K562 (cell line): Measurements from ENCODE around the gene GOLGA6L1. TPM values are rescaled to one million over a fixed set of nuclear protein-coding genes. Genes with fewer than 3 reads are reported as not detected.

Experiments
- ATAC-seq: fragments of 200-7000 bp; cut with Tn5 transposase; 3 replicates; pipeline ENCODE4 v1.9.1; 2020; ENCODE audit warnings: moderate library complexity
- BruUV-seq: library from RNA; stranded (reverse); fragments of 400-500 nt; replicated peaks from 2 replicates; lab custom pipeline; 2021; lab: Mats Ljungman, UMichigan
- CTCF ChIA-PET: fragments of 300-600 bp; formaldehyde crosslinking; extraction: SDS; loops from one replicate; lab custom pipeline; 2021; ENCODE audit warnings: low intra/inter-chr PET ratio; lab: Yijun Ruan, JAX
- POLR2A ChIA-PET: fragments of 300-600, 350-650 bp; sonication (Branson Sonifier 250); formaldehyde crosslinking; extraction: SDS; loops from one replicate; lab custom pipeline; 2021; ENCODE audit warnings: antibody characterized with exemption, inconsistent platforms; lab: Yijun Ruan, JAX
- DNase-seq, 4 experiments: peaks; one replicate each; pipeline versions ENCODE4 v3.0.0 to v3.0.0-alpha.2; 2011 to 2018; ENCODE audit warnings: low spot score in 3 of 4, mixed read lengths in 3 of 4; ENCODE audit errors: extremely low read depth in 1 of 4
- FAIRE-seq: peaks from 2 replicates; lab custom pipeline; 2011; peaks lifted over from hg19 to GRCh38; lab: Jason Lieb, UNC
- H2AFZ ChIP-seq: 2 replicates; pipeline ENCODE4 v1.6.0; 2011; ENCODE audit warnings: low read depth, low read length, control low read depth, inconsistent platforms
- H3K27ac ChIP-seq: fragments of 200-600 bp; 3 replicates; pipeline ENCODE4 v1.8.0; 2011; ENCODE audit warnings: low read depth, mild to moderate bottlenecking, control low read depth, inconsistent platforms, low read length, moderate library complexity, mixed read lengths; ENCODE audit errors: extremely low read depth
- H3K27me3 ChIP-seq, 2 experiments: fragments of 300-600 bp in 1 of 2; 2 replicates in 1 of 2; 3 replicates in 1 of 2; pipeline versions ENCODE4 v1.6.0 to v1.8.0; 2011; ENCODE audit warnings: inconsistent platforms in 2 of 2, low read length in 2 of 2, mild to moderate bottlenecking in 1 of 2, mixed read lengths in 1 of 2, moderate library complexity in 1 of 2; ENCODE audit not compliant: control insufficient read depth in 2 of 2, insufficient read depth in 2 of 2
- H3K36me3 ChIP-seq: fragments of 300-600 bp; 3 replicates; pipeline ENCODE4 v1.8.0; 2011; ENCODE audit warnings: mild to moderate bottlenecking, low read length, inconsistent platforms; ENCODE audit not compliant: control insufficient read depth, insufficient read depth
- H3K4me1 ChIP-seq, 2 experiments: fragments of 200-600 bp in 1 of 2; replicated peaks in 1 of 2; 2 replicates in 1 of 2; 3 replicates in 1 of 2; pipeline versions ENCODE4 v1.5.1 to v1.8.0; 2011; ENCODE audit warnings: inconsistent platforms in 2 of 2, low read length in 2 of 2, mild to moderate bottlenecking in 1 of 2, mixed read lengths in 1 of 2, moderate library complexity in 1 of 2; ENCODE audit not compliant: control insufficient read depth in 2 of 2, insufficient read depth in 2 of 2
- H3K4me2 ChIP-seq: 2 replicates; pipeline ENCODE4 v1.6.1; 2011; ENCODE audit warnings: low read length, control low read depth, inconsistent platforms, mixed read lengths; ENCODE audit not compliant: insufficient read depth
- H3K4me3 ChIP-seq: fragments of 200-600 bp; sonication (generic), shearing (Covaris generic); 2 replicates; pipeline ENCODE4 v1.5.1; 2016; ENCODE audit warnings: control low read depth, inconsistent platforms
- H3K79me2 ChIP-seq: fragments of 200-600 bp; 3 replicates; pipeline ENCODE4 v1.8.0; 2011; ENCODE audit warnings: low read length, inconsistent platforms; ENCODE audit not compliant: control insufficient read depth, insufficient read depth
- H3K9ac ChIP-seq, 2 experiments: 2 replicates each; pipeline versions ENCODE4 v1.6.0 to v1.6.1; 2011; ENCODE audit warnings: low read depth in 2 of 2, low read length in 2 of 2, control low read depth in 1 of 2, inconsistent platforms in 1 of 2, mild to moderate bottlenecking in 1 of 2, mixed read lengths in 1 of 2; ENCODE audit not compliant: insufficient read depth in 1 of 2
- H3K9me1 ChIP-seq: one replicate; pipeline ENCODE4 v1.6.0; 2011; ENCODE audit warnings: inconsistent platforms, mild to moderate bottlenecking, low read length, moderate library complexity; ENCODE audit not compliant: control insufficient read depth, insufficient read depth
- H3K9me3 ChIP-seq: replicated peaks from 2 replicates; pipeline ENCODE4 v1.5.1; 2011; ENCODE audit warnings: low read depth, low read length, inconsistent platforms; ENCODE audit not compliant: control insufficient read depth, insufficient read depth
- H4K20me1 ChIP-seq: replicated peaks from 2 replicates; pipeline ENCODE4 v1.6.1; 2011; ENCODE audit warnings: low read length, inconsistent platforms, mixed read lengths; ENCODE audit not compliant: control insufficient read depth, insufficient read depth
- CEBPB ChIP-seq: fragments of 450-650 bp; IDR thresholded peaks from 2 replicates; pipeline ENCODE4 v1.6.1; 2016; ENCODE audit warnings: missing genetic modification characterization, missing compliant biosample characterization
- CEBPG ChIP-seq, 3 experiments: fragments of 200-800 bp in 1 of 3; sonication (Bioruptor generic) in 1 of 3; sonication (generic) in 1 of 3; formaldehyde crosslinking in 1 of 3; IDR thresholded peaks in 2 of 3; conservative IDR thresholded peaks in 1 of 3; 2 replicates each; pipeline versions ENCODE4 v1.6.1 to v1.8.0; 2016 to 2022; ENCODE audit warnings: missing compliant biosample characterization in 2 of 3, missing genetic modification characterization in 2 of 3, mild to moderate bottlenecking in 1 of 3, missing genetic modification reagents in 1 of 3
- EP300 ChIP-seq: IDR thresholded peaks from 2 replicates; pipeline ENCODE4 v1.6.1; 2012; ENCODE audit warnings: low read length, improper control_type of control experiment
- MCM7 ChIP-seq, 2 experiments: fragments of 450-650 bp; IDR thresholded peaks; 2 replicates each; pipeline ENCODE4 v1.6.1; 2016 to 2018
- ZC3H11A ChIP-seq: IDR thresholded peaks from 2 replicates; pipeline ENCODE4 v1.6.1; 2012; ENCODE audit warnings: low read depth, low read length, improper control_type of control experiment
- WGBS: fragments of 100-300 bp; shearing (Covaris generic); methylation state at CpG from one replicate; pipeline ENCODE4 v1.1.6; 2016; ENCODE audit warnings: low coverage, mixed read lengths; ENCODE audit not compliant: insufficient coverage; ENCODE audit errors: missing lambda C conversion rate; 5-methylcytosine and 5-hydroxymethylcytosine counted together
- in situ Hi-C: fragments of 300-500 bp; cut with MboI; formaldehyde crosslinking; loops from 4 replicates; pipeline ENCODE4 v1.15.0; 2018; ENCODE audit warnings: inconsistent platforms, mixed read lengths
- intact Hi-C: fragments of 100-400 bp; cut with micrococcal nuclease; formaldehyde crosslinking; loops from 2 replicates; pipeline ENCODE4 v1.14.2; 2022
- polyA plus RNA-seq, 8 experiments: library from polyadenylated mRNA; depleted of rRNA in 4 of 8; stranded (reverse) in 5 of 8; unstranded in 3 of 8; fragments of >200 nt; fragmentation: Nextera tagmentation in 2 of 8; fragmentation: Illumina TruSeq in 1 of 8; extraction: Ambion mirVana in 2 of 8; extraction: Trizol in 1 of 8; gene quantifications; 2 replicates each; pipeline versions ENCODE4 v1.2.1 to v1.2.3, GENCODE V29; 2011 to 2014; ENCODE audit warnings: inconsistent platforms in 1 of 8, missing spikeins in 1 of 8
- total RNA-seq, 7 experiments: library from RNA; depleted of rRNA in 6 of 7; stranded (reverse); fragments of >200 nt in 6 of 7; fragmentation: Illumina TruSeq in 2 of 7; extraction: Trizol in 2 of 7; gene quantifications; 2 replicates each; pipeline versions ENCODE4 v1.2.1 to v1.2.3, GENCODE V29; 2011 to 2021; ENCODE audit warnings: low replicate concordance in 1 of 7

The GOLGA6L1 gene
- total and polyA plus RNA-seq, 9 of the 15 experiments (the other 6 are each of a cell fraction or from before 2014, with no cell fraction given) = not detected

DNA sequence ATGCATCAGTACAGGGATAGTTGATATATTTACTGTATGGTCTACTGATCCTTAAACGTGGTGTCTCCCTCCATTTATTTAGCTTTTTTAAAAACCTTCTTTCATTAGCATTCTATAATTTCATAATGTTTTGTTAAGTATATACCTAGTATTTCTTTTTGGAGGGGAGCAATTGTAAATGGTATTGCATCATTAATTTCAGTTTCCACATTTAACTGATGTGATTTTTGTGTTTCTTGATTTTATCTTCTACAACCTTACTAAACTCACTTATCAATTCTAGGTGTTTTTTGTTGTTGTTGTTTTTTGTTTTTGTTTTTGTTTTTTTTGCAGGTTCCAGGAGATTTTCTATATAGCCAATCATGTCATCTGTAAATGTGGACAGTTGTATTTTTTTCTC is 18.4 kb downstream of the GOLGA6L1 start:
- H3K27me3 ChIP-seq = no peaks in the 10 kb centered on the region; a peak in 1 of 5 replicates
- in situ Hi-C loops = no loop called here
- H2AFZ ChIP-seq = no peak overlapping the region
- POLR2A ChIA-PET = no interaction called here
- no peaks in the 10 kb centered on the region for H3K36me3 ChIP-seq
- no peaks in the 10 kb centered on the region for H3K4me1 ChIP-seq
- no peaks in the 10 kb centered on the region for H4K20me1 ChIP-seq
- 20% methylated on average over 1 of the region's 1 CpG for WGBS
- ATAC-seq (no peak), FAIRE-seq (no peak), DNase-seq (no peak)
- BruUV-seq = no TSS peak
- H3K9ac ChIP-seq = no peak overlapping the region
- TF ChIP-seq MCM7 (IDR thresholded peaks at IDR 0.05) (no peak), CEBPG (CRISPR knock-in tag; IDR thresholded peaks at IDR 0.05) (no peak), CEBPG (tag; conservative IDR thresholded peaks at IDR 0.05 in 1 of 2, IDR thresholded peaks at IDR 0.05 in 1 of 2) (peak in 1 of 2 experiments; percentile 79; a peak in 3 of 4 replicates), ZC3H11A (no peak), CEBPB (tag) (0 out of 2 replicates have a peak, but pooled peaks have one; percentile 16)
- intact Hi-C loops = no loop called here
- no peaks in the 10 kb centered on the region for H3K9me3 ChIP-seq
- no peak overlapping the region for H3K4me2 ChIP-seq
- no peaks in the 10 kb centered on the region for H3K79me2 ChIP-seq
- H3K27ac ChIP-seq = no peak overlapping the region
- CTCF ChIA-PET = no interaction called here
- no peaks in the 10 kb centered on the region for H3K9me1 ChIP-seq
- no peak overlapping the region for H3K4me3 ChIP-seq

DNA sequence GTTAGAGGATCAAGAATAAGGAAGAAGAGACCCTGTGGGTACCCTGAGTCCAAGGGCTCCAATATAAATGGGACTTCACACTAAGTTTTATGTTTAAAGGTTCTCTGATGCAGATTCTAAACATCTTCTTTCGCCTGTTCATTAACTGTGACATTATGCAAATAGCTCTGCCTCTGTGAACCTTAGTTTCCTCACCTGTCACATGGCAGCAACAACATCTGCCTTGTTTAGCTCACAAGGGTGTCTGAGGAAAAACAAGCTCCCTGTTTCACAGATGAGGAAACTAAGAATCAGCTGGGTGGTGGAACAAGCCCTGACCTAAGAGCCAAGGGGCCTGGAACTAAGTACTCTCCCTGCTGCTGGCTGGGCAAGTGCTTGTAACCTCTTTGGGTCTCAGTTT is 40.8 kb downstream of the GOLGA6L1 start:
- DNase-seq = no peak
- Histone ChIP-seq H3K36me3 (no peaks in the 10 kb centered on the region), H3K79me2 (no peaks in the 10 kb centered on the region), H3K4me3 (no peak overlapping the region), H2AFZ (no peak overlapping the region), H3K4me2 (no peak overlapping the region), H3K27me3 (peaks cover 7 to 17% of the 10 kb centered on the region in 2 experiments; a peak in 4 of 5 replicates), H3K27ac (no peak overlapping the region), H3K9me1 (no peaks in the 10 kb centered on the region), H3K4me1 (no peaks in the 10 kb centered on the region; a peak in 1 of 5 replicates), H4K20me1 (no peaks in the 10 kb centered on the region), H3K9ac (no peak overlapping the region), H3K9me3 (no peaks in the 10 kb centered on the region)
- FAIRE-seq = no peak
- CTCF ChIA-PET = no interaction called here
- in situ Hi-C loops (no loop called here), intact Hi-C loops (no loop called here)
- TF ChIP-seq EP300 = no peak
- 0% methylated on average over 1 of the region's 1 CpG for WGBS
- no TSS peak for BruUV-seq
- no peak for ATAC-seq
- POLR2A ChIA-PET = no interaction called here
